K562 (cell line): Measurements from ENCODE around the gene P2RY11. TPM values are rescaled to one million over a fixed set of nuclear protein-coding genes. Genes with fewer than 3 reads are reported as not detected.

Source experiments
- CBX1 ChIP-seq: sonication (generic); IDR thresholded peaks from 2 replicates; pipeline ENCODE4 v1.6.1; 2016; ENCODE audit warnings: antibody characterized with exemption, low read depth, mild to moderate bottlenecking
- CREBBP ChIP-seq: IDR thresholded peaks from one replicate; pipeline ENCODE4 v1.6.1; 2012; ENCODE audit warnings: low read depth, mild to moderate bottlenecking, control low read depth, inconsistent platforms, low read length
- E2F1 ChIP-seq: sonication (generic); formaldehyde crosslinking; IDR thresholded peaks from 2 replicates; pipeline ENCODE4 v1.8.1; 2023; ENCODE audit warnings: mild to moderate bottlenecking, missing genetic modification reagents, moderate library complexity
- EWSR1 ChIP-seq: fragments of 450-650 bp; IDR thresholded peaks from 2 replicates; pipeline ENCODE4 v1.6.1; 2018; ENCODE audit warnings: borderline replicate concordance, mild to moderate bottlenecking, low read depth, moderate library complexity; ENCODE audit not compliant: partially characterized antibody
- FOXA3 ChIP-seq, 2 experiments: fragments of 450-650 bp in 1 of 2; sonication (generic) in 1 of 2; formaldehyde crosslinking; IDR thresholded peaks in 1 of 2; conservative IDR thresholded peaks in 1 of 2; 2 replicates each; pipeline versions ENCODE4 v1.4.0 to v1.8.0; 2020 to 2022; ENCODE audit warnings: mild to moderate bottlenecking in 2 of 2, missing genetic modification reagents in 1 of 2
- FOXM1 ChIP-seq, 2 experiments: fragments of 450-650 bp in 1 of 2; sonication (generic) in 1 of 2; formaldehyde crosslinking in 1 of 2; IDR thresholded peaks; 2 replicates each; pipeline versions ENCODE4 v1.6.1 to v1.9.0; 2017 to 2022; ENCODE audit warnings: low read depth in 2 of 2, mild to moderate bottlenecking in 2 of 2, missing genetic modification reagents in 1 of 2, moderate library complexity in 1 of 2
- GABPA ChIP-seq: fragments of 200-800 bp; sonication (Bioruptor generic); conservative IDR thresholded peaks from 2 replicates; pipeline ENCODE4 v1.6.1; 2016; ENCODE audit warnings: low read depth, missing genetic modification characterization, missing compliant biosample characterization
- GTF2F1 ChIP-seq: IDR thresholded peaks from 2 replicates; pipeline ENCODE4 v1.6.1; 2011; ENCODE audit warnings: low read depth, low read length, improper control_type of control experiment
- HNRNPL ChIP-seq: fragments of 200-400 bp; formaldehyde crosslinking; IDR thresholded peaks from 2 replicates; pipeline ENCODE4 v1.6.1; 2017; ENCODE audit warnings: low read depth, mild to moderate bottlenecking, low read length
- IRF2 ChIP-seq: sonication (generic); formaldehyde crosslinking; IDR thresholded peaks from 2 replicates; pipeline ENCODE4 v1.8.1; 2022; ENCODE audit warnings: mild to moderate bottlenecking, missing genetic modification reagents
- PCBP1 ChIP-seq: fragments of 200-400 bp; formaldehyde crosslinking; IDR thresholded peaks from 2 replicates; pipeline ENCODE4 v1.6.1; 2018; ENCODE audit warnings: mild to moderate bottlenecking, low read depth, low read length; ENCODE audit not compliant: poor library complexity, severe bottlenecking
- POLR2A ChIP-seq: fragments of 450-650 bp; conservative IDR thresholded peaks from 2 replicates; pipeline ENCODE4 v1.6.1; 2016
- RBM25 ChIP-seq: fragments of 200-400 bp; formaldehyde crosslinking; IDR thresholded peaks from 2 replicates; pipeline ENCODE4 v1.6.1; 2018; ENCODE audit warnings: low read length, low read depth, moderate library complexity; ENCODE audit not compliant: severe bottlenecking
- SETDB1 ChIP-seq: IDR thresholded peaks from one replicate; pipeline ENCODE4 v1.6.1; 2012; ENCODE audit warnings: low read length, control low read depth, inconsistent platforms
- SOX6 ChIP-seq: fragments of 450-650 bp; IDR thresholded peaks from 2 replicates; pipeline ENCODE4 v1.6.1; 2014; ENCODE audit warnings: mild to moderate bottlenecking
- TEAD4 ChIP-seq, 2 experiments: sonication (generic) in 1 of 2; formaldehyde crosslinking in 1 of 2; IDR thresholded peaks; 2 replicates each; pipeline versions ENCODE4 v1.6.1 to v1.8.0; 2012 to 2022; ENCODE audit warnings: borderline replicate concordance in 1 of 2, inconsistent platforms in 1 of 2, low read length in 1 of 2, mild to moderate bottlenecking in 1 of 2, missing genetic modification reagents in 1 of 2
- WHSC1 ChIP-seq: IDR thresholded peaks from one replicate; pipeline ENCODE4 v1.6.1; 2012; ENCODE audit warnings: low read length, control low read depth, inconsistent platforms
- XRCC5 ChIP-seq: fragments of 200-400 bp; formaldehyde crosslinking; IDR thresholded peaks from 2 replicates; pipeline ENCODE4 v1.6.1; 2017; ENCODE audit warnings: low read depth, mild to moderate bottlenecking, low read length
- ZBTB17 ChIP-seq: fragments of 450-650 bp; formaldehyde crosslinking; IDR thresholded peaks from 2 replicates; pipeline ENCODE4 v1.4.0; 2020; ENCODE audit warnings: mild to moderate bottlenecking
- ZNF174 ChIP-seq: fragments of 250-450 bp; sonication (Bioruptor Pico); IDR thresholded peaks from 2 replicates; pipeline ENCODE4 v1.4.0; 2020; ENCODE audit warnings: mild to moderate bottlenecking
- ZNF583 ChIP-seq: fragments of 250-450 bp; sonication (Bioruptor Pico); IDR thresholded peaks from 2 replicates; pipeline ENCODE4 v1.4.0; 2020
- ZNF740 ChIP-seq, 3 experiments: fragments of 200-800 bp in 1 of 3; sonication (Bioruptor generic) in 1 of 3; sonication (generic) in 1 of 3; formaldehyde crosslinking in 1 of 3; IDR thresholded peaks; 2 replicates each; pipeline versions ENCODE4 v1.6.1 to v1.8.0; 2016 to 2022; ENCODE audit warnings: mild to moderate bottlenecking in 2 of 3, missing compliant biosample characterization in 2 of 3, missing genetic modification characterization in 2 of 3, missing genetic modification reagents in 1 of 3
- ZSCAN32 ChIP-seq: fragments of 450-650 bp; formaldehyde crosslinking; IDR thresholded peaks from 2 replicates; pipeline ENCODE4 v1.4.0; 2020; ENCODE audit warnings: mild to moderate bottlenecking, moderate library complexity
- polyA plus RNA-seq, 8 experiments: library from polyadenylated mRNA; depleted of rRNA in 4 of 8; stranded (reverse) in 5 of 8; unstranded in 3 of 8; fragments of >200 nt; fragmentation: Nextera tagmentation in 2 of 8; fragmentation: Illumina TruSeq in 1 of 8; extraction: Ambion mirVana in 2 of 8; extraction: Trizol in 1 of 8; gene quantifications; 2 replicates each; pipeline versions ENCODE4 v1.2.1 to v1.2.3, GENCODE V29; 2011 to 2014; ENCODE audit warnings: inconsistent platforms in 1 of 8, missing spikeins in 1 of 8
- total RNA-seq, 7 experiments: library from RNA; depleted of rRNA in 6 of 7; stranded (reverse); fragments of >200 nt in 6 of 7; fragmentation: Illumina TruSeq in 2 of 7; extraction: Trizol in 2 of 7; gene quantifications; 2 replicates each; pipeline versions ENCODE4 v1.2.1 to v1.2.3, GENCODE V29; 2011 to 2021; ENCODE audit warnings: low replicate concordance in 1 of 7
- TF ChIP-seq, protein P1 (sequence below): fragments of 250-450 bp; sonication (Bioruptor Pico); IDR thresholded peaks from 2 replicates; pipeline ENCODE4 v1.5.1; 2021; ENCODE audit warnings: mild to moderate bottlenecking

The P2RY11 gene
- total and polyA plus RNA-seq, 9 of the 15 experiments (the other 6 are each of a cell fraction or from before 2014, with no cell fraction given), result 0.03 to 10.1 (median 1.5) TPM

DNA sequence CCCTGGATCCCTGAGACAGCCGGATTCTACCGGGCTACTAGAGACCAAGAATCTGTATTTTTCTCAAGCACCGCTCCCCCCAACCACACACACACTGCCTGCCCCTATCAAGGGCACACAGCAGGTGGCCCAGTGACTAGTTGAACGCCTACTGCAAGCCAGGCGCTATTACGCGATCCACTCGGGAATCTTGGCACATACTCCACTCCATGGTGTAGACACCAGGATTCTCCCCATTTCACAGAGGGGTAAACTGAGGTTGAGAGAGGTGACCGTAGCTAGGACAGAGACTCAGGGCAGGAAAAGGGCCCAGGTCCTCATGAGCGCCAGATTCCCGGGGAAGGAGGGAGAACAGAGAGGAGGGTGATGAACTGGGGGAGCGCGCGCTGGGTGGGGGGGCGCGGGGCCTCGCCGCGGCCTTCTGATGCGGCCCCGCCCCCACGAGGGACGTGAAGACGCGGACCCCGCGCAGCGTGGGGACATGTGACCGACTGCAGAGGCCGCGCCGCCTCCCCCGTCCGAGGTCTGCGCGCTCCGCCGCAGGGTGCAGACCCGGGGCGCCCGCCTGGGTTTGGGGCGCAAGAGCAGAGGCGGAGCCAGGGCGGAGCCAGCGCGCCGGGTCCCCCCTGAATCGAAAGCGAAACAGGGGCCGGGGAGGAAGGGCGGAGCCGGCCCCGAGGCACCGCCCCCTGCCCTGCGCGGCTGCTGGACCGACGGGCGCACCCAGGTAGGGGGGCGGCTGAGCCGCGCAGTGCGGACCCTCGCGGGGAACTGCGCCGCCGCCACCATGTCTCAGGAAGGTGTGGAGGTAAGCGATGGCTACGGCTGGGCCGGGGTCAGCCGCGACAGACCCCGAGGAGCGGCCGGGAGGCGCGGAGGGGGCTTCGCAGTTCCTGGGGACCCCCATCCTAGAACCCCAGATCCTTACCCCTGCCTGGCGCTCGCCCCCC is 25.6 kb upstream of the P2RY11 start, which contains the start of gene SHFL (continued):
- TF ChIP-seq EWSR1, result no peak
- TF ChIP-seq RBM25, result peak; percentile 94
- 0 out of 2 replicates have a peak, but pooled peaks have one; percentile 8 for TF ChIP-seq GABPA (tag)
- no peak for TF ChIP-seq E2F1 (CRISPR knock-in tag)
- no peak for TF ChIP-seq PCBP1
- peak; percentile 50; the same call in 1 of the 2 replicates for TF ChIP-seq XRCC5
- 0 out of 2 replicates have a peak, but pooled peaks have one; percentile 35 for TF ChIP-seq FOXM1 (IDR thresholded peaks at IDR 0.05; ENCODE audit: low read depth)
- TF ChIP-seq FOXM1 (CRISPR knock-in tag; IDR thresholded peaks at IDR 0.05; ENCODE audit: low read depth), result no peak
- no peak for TF ChIP-seq CREBBP
- TF ChIP-seq, protein P1, sequence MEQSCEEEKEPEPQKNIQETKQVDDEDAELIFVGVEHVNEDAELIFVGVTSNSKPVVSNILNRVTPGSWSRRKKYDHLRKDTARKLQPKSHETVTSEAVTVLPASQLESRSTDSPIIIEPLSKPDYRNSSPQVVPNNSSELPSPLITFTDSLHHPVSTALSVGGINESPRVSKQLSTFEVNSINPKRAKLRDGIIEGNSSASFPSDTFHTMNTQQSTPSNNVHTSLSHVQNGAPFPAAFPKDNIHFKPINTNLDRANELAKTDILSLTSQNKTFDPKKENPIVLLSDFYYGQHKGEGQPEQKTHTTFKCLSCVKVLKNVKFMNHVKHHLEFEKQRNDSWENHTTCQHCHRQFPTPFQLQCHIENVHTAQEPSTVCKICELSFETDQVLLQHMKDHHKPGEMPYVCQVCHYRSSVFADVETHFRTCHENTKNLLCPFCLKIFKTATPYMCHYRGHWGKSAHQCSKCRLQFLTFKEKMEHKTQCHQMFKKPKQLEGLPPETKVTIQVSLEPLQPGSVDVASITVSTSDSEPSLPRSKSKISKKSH (CRISPR knock-in tag), result no peak
- no peak for TF ChIP-seq ZSCAN32 (CRISPR knock-in tag)
- no peak for TF ChIP-seq TEAD4 (IDR thresholded peaks at IDR 0.05; ENCODE audit: low read length)
- TF ChIP-seq TEAD4 (CRISPR knock-in tag; IDR thresholded peaks at IDR 0.05; ENCODE audit: borderline replicate concordance), result no peak
- no peak for TF ChIP-seq WHSC1
- TF ChIP-seq FOXA3 (CRISPR knock-in tag; conservative IDR thresholded peaks at IDR 0.05 in 1 of 2, IDR thresholded peaks at IDR 0.05 in 1 of 2), result no peak
- no peak for TF ChIP-seq GTF2F1
- no peak for TF ChIP-seq SOX6
- TF ChIP-seq ZBTB17 (CRISPR knock-in tag), result no peak
- peak; percentile 98 for TF ChIP-seq CBX1
- peak; percentile 100 for TF ChIP-seq IRF2 (CRISPR knock-in tag)
- no peak for TF ChIP-seq HNRNPL
- peak; percentile 38; the same call in 1 of the 2 replicates for TF ChIP-seq POLR2A
- no peak for TF ChIP-seq SETDB1
- no peak for TF ChIP-seq ZNF174 (CRISPR knock-in tag)
- no peak for TF ChIP-seq ZNF583
- TF ChIP-seq ZNF740 (CRISPR knock-in tag; IDR thresholded peaks at IDR 0.05), result peak; percentile 95
- TF ChIP-seq ZNF740 (tag; IDR thresholded peaks at IDR 0.05), result peak in 1 of 2 experiments; percentile 89; a peak in 2 of 4 replicates
